Kidney (tissue), 14 donors: ENCODE measurements around the gene P2RX4. TPM values are rescaled to one million over a fixed set of nuclear protein-coding genes. Genes with fewer than 3 reads are reported as not detected.
"Not testable (repeated sequence)": the region's sequence is repeated elsewhere in the genome, so short reads cannot be mapped to it uniquely, and the experiment has no call there.

Source experiments
- DNase-seq, 5 donors: peaks; one replicate each; pipeline ENCODE4 v3.0.0-alpha.2; 2013 to 2020
- FAIRE-seq: peaks from 2 replicates; lab custom pipeline; 2012; peaks lifted over from hg19 to GRCh38; lab: Jason Lieb, UNC
- H3K27ac ChIP-seq, 2 donors: one replicate each; pipeline ENCODE4 v1.7.0; 2013; ENCODE audit warnings: low read depth in 2 of 2, low read length in 2 of 2, inconsistent platforms in 1 of 2
- H3K27me3 ChIP-seq: one replicate; pipeline ENCODE4 v1.7.1; 2013; ENCODE audit warnings: low read length, inconsistent platforms; ENCODE audit not compliant: control insufficient read depth, insufficient read depth
- H3K36me3 ChIP-seq, 3 donors: one replicate each; pipeline versions ENCODE4 v1.7.0 to v1.7.1; 2013; ENCODE audit warnings: low read length in 3 of 3, control low read depth in 1 of 3, inconsistent platforms in 1 of 3; ENCODE audit not compliant: insufficient read depth in 3 of 3, control insufficient read depth in 2 of 3
- H3K4me1 ChIP-seq, 3 donors: one replicate each; pipeline versions ENCODE4 v1.7.0 to v1.7.1; 2013; ENCODE audit warnings: low read length in 3 of 3, inconsistent platforms in 1 of 3, low read depth in 1 of 3; ENCODE audit not compliant: control insufficient read depth in 2 of 3, insufficient read depth in 2 of 3
- H3K4me3 ChIP-seq, 3 donors: one replicate each; pipeline versions ENCODE4 v1.7.0 to v1.8.1; 2013; ENCODE audit warnings: low read length in 3 of 3, control low read depth in 1 of 3, inconsistent platforms in 1 of 3
- H3K9ac ChIP-seq, 3 donors: one replicate each; pipeline versions ENCODE4 v1.7.0 to v1.7.1; 2013; ENCODE audit warnings: low read length in 3 of 3, control low read depth in 1 of 3, inconsistent platforms in 1 of 3
- H3K9me3 ChIP-seq, 3 donors: one replicate each; pipeline versions ENCODE4 v1.7.0 to v1.7.1; 2013; ENCODE audit warnings: low read length in 3 of 3, control low read depth in 1 of 3, inconsistent platforms in 1 of 3; ENCODE audit not compliant: control insufficient read depth in 2 of 3, insufficient read depth in 1 of 3
- CTCF ChIP-seq: IDR thresholded peaks from 3 replicates; pipeline ENCODE4 v1.5.1; 2012; ENCODE audit warnings: mild to moderate bottlenecking, moderate library complexity, borderline replicate concordance; ENCODE audit not compliant: insufficient read depth; ENCODE audit errors: extremely low read depth
- intact Hi-C: fragments of 100-400 bp; cut with DNase I; formaldehyde crosslinking; loops from one replicate; pipeline ENCODE4 v1.11.1; 2022
- polyA plus RNA-seq: library from polyadenylated mRNA; stranded (reverse); fragments of 350-450 nt; fragmentation: Illumina TruSeq; extraction: RNeasy Lipid Tissue Mini Kit (QIAGEN cat#74804); gene quantifications from one replicate; pipeline ENCODE4 v1.2.3, GENCODE V29; 2014; ENCODE audit warnings: low read depth, low replicate concordance; ENCODE audit not compliant: insufficient read depth
- total RNA-seq: library from RNA; stranded (reverse); fragmentation: NEBNext Ultra II Directional; extraction: Animal tissue kit (Norgen Biotek cat#: 25700); gene quantifications from one replicate; pipeline ENCODE4 v1.2.1, GENCODE V29; 2021
- donor health status: control.
- donor health status: control.
- donor health status: control.
- donor health status: control.
- donor health status: control.
- donor health status: DM: yes; HTN: yes; CAD: no.
- donor health status: Normal renal cell carcinoma (clear cell type).

Gene P2RX4
- total and polyA plus RNA-seq, 2 donors from 2014 or later = 28.8 to 36.2 TPM

- H3K4me1 ChIP-seq = no peaks in the 10 kb centered on the region
- no peak overlapping the region for H3K4me3 ChIP-seq
- no peak overlapping the region for H3K9ac ChIP-seq
- peaks cover 7 to 45% (median 20%) of the 10 kb centered on the region in 3 donors for H3K36me3 ChIP-seq
- FAIRE-seq (no peak), DNase-seq (peak in 1 of 5 donors; percentile 32)
- intact Hi-C loops = no loop called here
- H3K27ac ChIP-seq = no peak overlapping the region
- no peaks in the 10 kb centered on the region for H3K9me3 ChIP-seq
- TF ChIP-seq CTCF = no peak
- H3K27me3 ChIP-seq = no peaks in the 10 kb centered on the region
Measured at GRCh38 chr12:121253638-121254335, 43.9 kb downstream of the P2RX4 start.

GRCh38 chr12:121255433-121255832 is 45.5 kb downstream of the P2RX4 start:
- no peak overlapping the region for H3K4me3 ChIP-seq
- intact Hi-C loops = no loop called here
- no peak for TF ChIP-seq CTCF
- H3K4me1 ChIP-seq = no peaks in the 10 kb centered on the region
- no peaks in the 10 kb centered on the region for H3K27me3 ChIP-seq
- no peak overlapping the region for H3K27ac ChIP-seq
- peaks cover 7 to 28% (median 18%) of the 10 kb centered on the region in 3 donors for H3K36me3 ChIP-seq
- H3K9me3 ChIP-seq = no peaks in the 10 kb centered on the region
- DNase-seq (peak in 1 of 5 donors; percentile 41), FAIRE-seq (no peak)
- no peak overlapping the region for H3K9ac ChIP-seq

GRCh38 chr12:121257704-121258449 is 47.9 kb downstream of the P2RX4 start:
- H3K9me3 ChIP-seq, H3K27ac ChIP-seq, H3K9ac ChIP-seq, FAIRE-seq, intact Hi-C loops, H3K27me3 ChIP-seq, H3K4me1 ChIP-seq, H3K4me3 ChIP-seq: not testable (repeated sequence)
- peak; percentile 21 to 95 (median 92) for DNase-seq
- H3K36me3 ChIP-seq = peaks cover 4 to 23% (median 19%) of the 10 kb centered on the region in 3 donors

- no peak overlapping the region for H3K27ac ChIP-seq
- intact Hi-C loops = no loop called here
- no peaks in the 10 kb centered on the region for H3K27me3 ChIP-seq
- TF ChIP-seq CTCF = no peak
- peaks cover 4 to 20% (median 17%) of the 10 kb centered on the region in 3 donors for H3K36me3 ChIP-seq
- DNase-seq (peak in 1 of 5 donors; percentile 10), FAIRE-seq (no peak)
- no peak overlapping the region for H3K9ac ChIP-seq
- H3K4me1 ChIP-seq = no peaks in the 10 kb centered on the region
- H3K9me3 ChIP-seq = no peaks in the 10 kb centered on the region
- no peak overlapping the region for H3K4me3 ChIP-seq
Measured at GRCh38 chr12:121259074-121259473, 49.1 kb downstream of the P2RX4 start.
